Lung (tissue), 12 donors: Measurements from ENCODE around the gene ARHGAP9. TPM values are rescaled to one million over a fixed set of nuclear protein-coding genes. Genes with fewer than 3 reads are reported as not detected.
"Not testable (repeated sequence)": the region's sequence is repeated elsewhere in the genome, so short reads cannot be mapped to it uniquely, and the experiment has no call there.

Source experiments
- ATAC-seq: fragments of 200-7000 bp; cut with Tn5 transposase; one replicate; pipeline ENCODE4 v1.9.1; 2020; ENCODE audit warnings: moderate number of reproducible peaks; ENCODE audit not compliant: insufficient read depth, low FRiP score
- DNase-seq, 3 donors: peaks; one replicate each; pipeline ENCODE4 v3.0.0-alpha.2; 2013 to 2017
- H3K27ac ChIP-seq, 2 donors: one replicate each; pipeline ENCODE4 v1.5.1; 2013; ENCODE audit warnings: mild to moderate bottlenecking in 2 of 2, moderate library complexity in 2 of 2, control low read depth in 1 of 2, inconsistent platforms in 1 of 2, low read depth in 1 of 2, low read length in 1 of 2
- H3K27me3 ChIP-seq, 3 donors: one replicate each; pipeline ENCODE4 v1.5.1; 2013; ENCODE audit warnings: low read length in 2 of 3; ENCODE audit not compliant: control insufficient read depth in 3 of 3, insufficient read depth in 3 of 3
- H3K36me3 ChIP-seq, 4 donors: one replicate each; pipeline ENCODE4 v1.5.1; 2013; ENCODE audit warnings: low read length in 4 of 4, mild to moderate bottlenecking in 1 of 4, moderate library complexity in 1 of 4; ENCODE audit not compliant: control insufficient read depth in 4 of 4, insufficient read depth in 4 of 4
- H3K4me1 ChIP-seq, 5 donors: one replicate each; pipeline ENCODE4 v1.5.1; 2013; ENCODE audit warnings: low read length in 5 of 5, mild to moderate bottlenecking in 2 of 5, moderate library complexity in 1 of 5; ENCODE audit not compliant: control insufficient read depth in 5 of 5, insufficient read depth in 5 of 5
- H3K4me3 ChIP-seq: one replicate; pipeline ENCODE4 v1.5.1; 2013; ENCODE audit warnings: mild to moderate bottlenecking, control low read depth, moderate library complexity
- H3K9ac ChIP-seq, 2 donors: one replicate each; pipeline ENCODE4 v1.5.1; 2013; ENCODE audit warnings: low read length in 2 of 2, control low read depth in 1 of 2; ENCODE audit not compliant: insufficient read depth in 1 of 2
- H3K9me3 ChIP-seq, 4 donors: one replicate each; pipeline ENCODE4 v1.5.1; 2013; ENCODE audit warnings: low read length in 3 of 4, mild to moderate bottlenecking in 1 of 4, moderate library complexity in 1 of 4; ENCODE audit not compliant: control insufficient read depth in 4 of 4, insufficient read depth in 3 of 4
- WGBS, 2 donors: extraction: QIAGEN DNeasy Blood & Tissue Kit; methylation state at CpG; one replicate each; pipeline ENCODE4 v1.1.7; 2013; 5-methylcytosine and 5-hydroxymethylcytosine counted together
- polyA plus RNA-seq, 2 donors: library from polyadenylated mRNA; stranded (reverse); fragments of 200-250 nt; gene quantifications; one replicate each; pipeline ENCODE4 v1.2.1, GENCODE V29; 2013
- total RNA-seq, 2 donors: library from RNA; depleted of rRNA in 1 of 2; stranded (reverse); fragments of >200 nt in 1 of 2; gene quantifications; one replicate each; pipeline ENCODE4 v1.2.1, GENCODE V29; 2014 to 2021
- TF ChIP-seq, protein P1 (sequence below): IDR thresholded peaks from 2 replicates; pipeline ENCODE4 v1.5.1; 2012; ENCODE audit warnings: mild to moderate bottlenecking; ENCODE audit errors: control extremely low read depth, extremely low read depth
- donor health status: control.
- donor health status: control.
- donor health status: Bipolar disorder and iron deficiency.
- donor health status: healthy.
- donor health status: DM: yes; HTN: yes; CAD: no.

Gene ARHGAP9
- total and polyA plus RNA-seq, 4 donors: 14.7 to 62.1 (median 33.1) TPM

DNA sequence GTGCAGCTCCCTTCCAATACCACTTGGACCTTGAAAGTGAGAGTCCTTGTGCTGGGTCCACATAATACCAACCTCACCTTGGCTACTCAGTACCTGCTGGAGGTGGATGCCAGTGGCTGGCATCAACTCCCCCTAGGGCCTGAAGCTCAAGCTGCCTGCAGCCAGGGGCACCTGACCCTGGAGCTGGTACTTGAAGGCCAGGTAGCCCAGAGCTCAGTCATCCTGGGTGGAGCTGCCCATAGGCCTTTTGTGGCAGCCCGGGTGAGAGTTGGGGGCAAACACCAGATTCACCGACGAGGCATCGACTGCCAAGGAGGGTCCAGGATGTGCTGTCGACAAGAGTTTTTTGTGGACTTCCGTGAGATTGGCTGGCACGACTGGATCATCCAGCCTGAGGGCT lies 30.3 kb downstream of the ARHGAP9 start:
- Histone ChIP-seq H3K9me3 (no peaks in the 10 kb centered on the region), H3K27me3 (no peaks in the 10 kb centered on the region), H3K4me3 (no peak overlapping the region), H3K36me3 (no peaks in the 10 kb centered on the region), H3K9ac (no peak overlapping the region), H3K4me1 (no peaks in the 10 kb centered on the region), H3K27ac (no peak overlapping the region)
- TF ChIP-seq, protein P1, sequence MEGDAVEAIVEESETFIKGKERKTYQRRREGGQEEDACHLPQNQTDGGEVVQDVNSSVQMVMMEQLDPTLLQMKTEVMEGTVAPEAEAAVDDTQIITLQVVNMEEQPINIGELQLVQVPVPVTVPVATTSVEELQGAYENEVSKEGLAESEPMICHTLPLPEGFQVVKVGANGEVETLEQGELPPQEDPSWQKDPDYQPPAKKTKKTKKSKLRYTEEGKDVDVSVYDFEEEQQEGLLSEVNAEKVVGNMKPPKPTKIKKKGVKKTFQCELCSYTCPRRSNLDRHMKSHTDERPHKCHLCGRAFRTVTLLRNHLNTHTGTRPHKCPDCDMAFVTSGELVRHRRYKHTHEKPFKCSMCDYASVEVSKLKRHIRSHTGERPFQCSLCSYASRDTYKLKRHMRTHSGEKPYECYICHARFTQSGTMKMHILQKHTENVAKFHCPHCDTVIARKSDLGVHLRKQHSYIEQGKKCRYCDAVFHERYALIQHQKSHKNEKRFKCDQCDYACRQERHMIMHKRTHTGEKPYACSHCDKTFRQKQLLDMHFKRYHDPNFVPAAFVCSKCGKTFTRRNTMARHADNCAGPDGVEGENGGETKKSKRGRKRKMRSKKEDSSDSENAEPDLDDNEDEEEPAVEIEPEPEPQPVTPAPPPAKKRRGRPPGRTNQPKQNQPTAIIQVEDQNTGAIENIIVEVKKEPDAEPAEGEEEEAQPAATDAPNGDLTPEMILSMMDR: no peak
- 95 to 97% methylated on average over 7 of the region's 7 CpGs for WGBS, 2 donors
- DNase-seq (no peak), ATAC-seq (no peak)

DNA sequence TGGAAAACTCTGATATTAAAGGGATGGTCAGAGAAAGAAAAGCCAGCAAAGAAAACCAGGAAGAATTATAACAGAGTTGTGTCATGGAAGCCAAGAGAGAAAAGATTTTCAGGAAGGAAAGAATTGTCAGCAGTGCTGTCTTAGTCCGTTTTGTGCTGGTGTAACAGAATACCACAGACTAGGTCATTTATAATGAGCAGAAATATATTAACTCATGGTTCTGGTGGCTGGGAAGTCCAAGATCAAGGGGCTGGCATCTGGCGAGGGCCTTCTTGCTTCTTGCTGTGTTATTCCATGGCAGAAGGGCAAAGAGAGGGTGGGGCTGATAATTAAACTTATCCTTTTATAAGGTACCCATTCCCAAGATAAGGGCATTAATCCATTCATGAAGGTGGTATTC lies 31.0 kb downstream of the ARHGAP9 start:
- DNase-seq (no peak), ATAC-seq (no peak)
- 73 to 82% methylated on average over 2 of the region's 2 CpGs for WGBS, 2 donors
- Histone ChIP-seq H3K27ac (no peak overlapping the region), H3K36me3 (no peaks in the 10 kb centered on the region), H3K9me3 (no peaks in the 10 kb centered on the region), H3K27me3 (no peaks in the 10 kb centered on the region), H3K9ac (no peak overlapping the region), H3K4me3 (no peak overlapping the region), H3K4me1 (no peaks in the 10 kb centered on the region)
- TF ChIP-seq, protein P1: no peak

DNA sequence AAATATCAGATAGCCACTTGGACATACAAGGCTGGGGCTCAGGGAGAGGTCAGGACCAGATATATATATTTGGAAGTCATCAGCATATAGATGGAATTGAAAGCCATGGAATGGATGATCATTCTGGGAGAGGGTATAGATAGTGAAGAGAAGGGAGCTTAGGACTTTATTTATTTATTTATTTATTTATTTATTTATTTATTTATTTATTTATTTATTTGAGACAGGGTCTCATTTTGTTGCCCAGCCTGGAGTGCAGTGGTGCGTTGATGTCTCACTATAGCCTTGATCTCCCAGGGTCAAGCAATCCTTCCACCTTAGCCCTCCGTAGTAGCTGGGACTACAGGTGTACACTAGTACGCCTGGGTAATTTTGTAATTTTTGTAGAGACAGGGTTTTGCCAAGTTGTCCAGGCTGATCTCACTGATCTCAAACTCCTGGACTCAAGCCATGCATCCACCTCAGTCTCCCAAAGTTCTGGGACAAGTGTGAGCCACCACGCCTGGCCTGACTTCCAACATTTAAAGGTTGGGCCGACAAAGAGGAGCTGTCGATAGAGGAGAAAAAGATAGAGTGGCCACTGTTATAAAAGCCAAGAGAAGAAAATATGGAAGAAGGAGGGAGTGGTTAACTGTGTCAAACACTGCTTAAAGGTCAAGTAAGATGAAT lies 33.2 kb downstream of the ARHGAP9 start:
- ATAC-seq (no peak), DNase-seq (no peak)
- Histone ChIP-seq H3K4me1 (no peaks in the 10 kb centered on the region), H3K9ac (no peak overlapping the region), H3K36me3 (no peaks in the 10 kb centered on the region), H3K27me3 (no peaks in the 10 kb centered on the region), H3K27ac (no peak overlapping the region), H3K9me3 (no peaks in the 10 kb centered on the region), H3K4me3 (no peak overlapping the region)
- TF ChIP-seq, protein P1: no peak
- WGBS, 2 donors: 95 to 97% methylated on average over 6 of the region's 6 CpGs

DNA sequence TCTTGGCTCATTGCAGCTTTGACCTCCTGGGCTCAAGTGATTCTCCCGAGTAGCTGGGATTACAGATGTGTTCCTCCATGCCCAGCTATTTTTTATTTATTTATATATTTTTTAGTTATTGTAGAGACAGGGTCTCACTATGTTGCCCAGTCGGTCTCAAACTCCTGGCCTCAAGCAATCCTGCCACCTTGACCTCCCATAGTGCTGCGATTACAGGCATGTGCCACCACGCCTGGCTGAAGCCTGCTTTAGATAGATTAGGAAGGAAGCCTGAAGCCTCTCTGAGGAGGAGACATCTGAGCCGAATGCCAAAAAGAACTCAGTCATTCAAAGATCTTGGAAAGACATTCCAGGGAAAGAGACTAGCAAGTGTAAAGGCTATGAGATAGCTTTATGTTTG lies 34.9 kb downstream of the ARHGAP9 start:
- Histone ChIP-seq H3K27ac (no peak overlapping the region), H3K9me3 (no peaks in the 10 kb centered on the region), H3K4me1 (no peaks in the 10 kb centered on the region), H3K4me3 (no peak overlapping the region), H3K9ac (no peak overlapping the region), H3K27me3 (no peaks in the 10 kb centered on the region), H3K36me3 (no peaks in the 10 kb centered on the region)
- ATAC-seq (no peak), DNase-seq (no peak)
- TF ChIP-seq, protein P1: no peak
- 82 to 88% methylated on average over 5 of the region's 5 CpGs for WGBS, 2 donors

DNA sequence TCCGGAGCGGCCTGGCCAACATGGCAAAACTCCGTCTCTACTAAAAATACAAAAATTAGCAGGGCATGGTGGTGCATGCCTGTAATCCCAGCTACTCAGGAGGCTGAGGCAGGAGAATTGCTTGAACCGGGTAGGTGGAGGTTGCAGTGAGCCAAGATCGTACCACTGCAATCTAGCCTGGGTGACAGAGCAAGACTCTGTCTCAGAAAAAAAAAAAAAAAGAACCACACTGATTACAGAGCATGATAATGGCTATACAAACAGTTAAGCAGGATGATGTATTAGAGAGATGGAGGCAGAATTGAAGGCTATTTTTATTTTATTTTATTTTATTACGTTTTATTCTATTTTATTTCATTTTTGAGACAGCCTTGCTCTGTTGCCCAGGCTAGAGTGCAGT lies 35.3 kb downstream of the ARHGAP9 start:
- not testable (repeated sequence) for H3K4me3 ChIP-seq, H3K27ac ChIP-seq, H3K27me3 ChIP-seq, ATAC-seq, H3K9me3 ChIP-seq, H3K4me1 ChIP-seq, DNase-seq, H3K36me3 ChIP-seq, H3K9ac ChIP-seq
- WGBS, 2 donors: 87 to 95% methylated on average over 6 of the region's 6 CpGs
